ENCODE results near the gene ZC3H7B. TPM values are rescaled to one million over a fixed set of nuclear protein-coding genes. Genes with fewer than 3 reads are reported as not detected.

The ZC3H7B gene
- polyA plus RNA-seq, 2 of the 4 experiments (the other 2 are of a cell fraction): 12.4 to 22.8 TPM

GRCh38 chr22:41260871-41261270, 40.5 kb upstream of the ZC3H7B start:
- ChIA-PET POLR2A (no interaction called here), CTCF (no interaction called here)
- no peak overlapping the region for H3K27ac ChIP-seq
- H3K9me3 ChIP-seq: no peaks in the 10 kb centered on the region
- TF ChIP-seq, protein P1, sequence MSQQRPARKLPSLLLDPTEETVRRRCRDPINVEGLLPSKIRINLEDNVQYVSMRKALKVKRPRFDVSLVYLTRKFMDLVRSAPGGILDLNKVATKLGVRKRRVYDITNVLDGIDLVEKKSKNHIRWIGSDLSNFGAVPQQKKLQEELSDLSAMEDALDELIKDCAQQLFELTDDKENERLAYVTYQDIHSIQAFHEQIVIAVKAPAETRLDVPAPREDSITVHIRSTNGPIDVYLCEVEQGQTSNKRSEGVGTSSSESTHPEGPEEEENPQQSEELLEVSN (IDR thresholded peaks at IDR 0.05; ENCODE audit: borderline replicate concordance, low read depth): no peak
- TF ChIP-seq HDAC2 (IDR thresholded peaks at IDR 0.05) (no peak), TFCP2L1 (CRISPR knock-in tag; IDR thresholded peaks at IDR 0.05) (no peak), EP300 (IDR thresholded peaks at IDR 0.05) (no peak), MYC (IDR thresholded peaks at IDR 0.05; ENCODE audit: borderline replicate concordance, low read length) (no peak), RFX5 (IDR thresholded peaks at IDR 0.05) (no peak), HOXB13 (CRISPR knock-in tag; IDR thresholded peaks at IDR 0.05; ENCODE audit: low read depth) (no peak), JUNB (IDR thresholded peaks at IDR 0.05) (no peak), CHD4 (IDR thresholded peaks at IDR 0.05; ENCODE audit: borderline replicate concordance) (no peak), CHD2 (IDR thresholded peaks at IDR 0.05; ENCODE audit: low read length, partially characterized antibody) (no peak), RAD21 (conservative IDR thresholded peaks at IDR 0.05 in 1 of 2, IDR thresholded peaks at IDR 0.05 in 1 of 2) (no peak), TP53 (CRISPR knock-in tag; IDR thresholded peaks at IDR 0.05) (no peak), CTCF (IDR thresholded peaks at IDR 0.05) (no peak), EHMT2 (IDR thresholded peaks at IDR 0.05; ENCODE audit: low read depth) (no peak), GATA3 (IDR thresholded peaks at IDR 0.05; ENCODE audit: borderline replicate concordance) (no peak), NR3C1 (IDR thresholded peaks at IDR 0.05) (no peak), SMC3 (IDR thresholded peaks at IDR 0.05) (no peak), ZC3H11A (IDR thresholded peaks at IDR 0.05) (no peak)
- TF ChIP-seq, protein P2, sequence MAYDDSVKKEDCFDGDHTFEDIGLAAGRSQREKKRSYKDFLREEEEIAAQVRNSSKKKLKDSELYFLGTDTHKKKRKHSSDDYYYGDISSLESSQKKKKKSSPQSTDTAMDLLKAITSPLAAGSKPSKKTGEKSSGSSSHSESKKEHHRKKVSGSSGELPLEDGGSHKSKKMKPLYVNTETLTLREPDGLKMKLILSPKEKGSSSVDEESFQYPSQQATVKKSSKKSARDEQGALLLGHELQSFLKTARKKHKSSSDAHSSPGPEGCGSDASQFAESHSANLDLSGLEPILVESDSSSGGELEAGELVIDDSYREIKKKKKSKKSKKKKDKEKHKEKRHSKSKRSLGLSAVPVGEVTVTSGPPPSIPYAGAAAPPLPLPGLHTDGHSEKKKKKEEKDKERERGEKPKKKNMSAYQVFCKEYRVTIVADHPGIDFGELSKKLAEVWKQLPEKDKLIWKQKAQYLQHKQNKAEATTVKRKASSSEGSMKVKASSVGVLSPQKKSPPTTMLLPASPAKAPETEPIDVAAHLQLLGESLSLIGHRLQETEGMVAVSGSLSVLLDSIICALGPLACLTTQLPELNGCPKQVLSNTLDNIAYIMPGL (CRISPR knock-in tag; IDR thresholded peaks at IDR 0.05; ENCODE audit: borderline replicate concordance): no peak
- TF ChIP-seq, protein P3, sequence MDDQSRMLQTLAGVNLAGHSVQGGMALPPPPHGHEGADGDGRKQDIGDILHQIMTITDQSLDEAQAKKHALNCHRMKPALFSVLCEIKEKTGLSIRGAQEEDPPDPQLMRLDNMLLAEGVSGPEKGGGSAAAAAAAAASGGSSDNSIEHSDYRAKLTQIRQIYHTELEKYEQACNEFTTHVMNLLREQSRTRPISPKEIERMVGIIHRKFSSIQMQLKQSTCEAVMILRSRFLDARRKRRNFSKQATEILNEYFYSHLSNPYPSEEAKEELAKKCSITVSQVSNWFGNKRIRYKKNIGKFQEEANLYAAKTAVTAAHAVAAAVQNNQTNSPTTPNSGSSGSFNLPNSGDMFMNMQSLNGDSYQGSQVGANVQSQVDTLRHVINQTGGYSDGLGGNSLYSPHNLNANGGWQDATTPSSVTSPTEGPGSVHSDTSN (IDR thresholded peaks at IDR 0.05): no peak
- peaks cover 21% of the 10 kb centered on the region for H3K4me1 ChIP-seq
- no peak overlapping the region for H3K4me3 ChIP-seq
- H3K4me2 ChIP-seq: no peak overlapping the region
- FAIRE-seq (no peak), ATAC-seq (no peak), DNase-seq (ENCODE audit: low read depth in 1 of 2, low spot score in 1 of 2) (no peak)
- WGBS (ENCODE audit: missing lambda C conversion rate): 91% methylated on average over 6 of the region's 7 CpGs

DNA sequence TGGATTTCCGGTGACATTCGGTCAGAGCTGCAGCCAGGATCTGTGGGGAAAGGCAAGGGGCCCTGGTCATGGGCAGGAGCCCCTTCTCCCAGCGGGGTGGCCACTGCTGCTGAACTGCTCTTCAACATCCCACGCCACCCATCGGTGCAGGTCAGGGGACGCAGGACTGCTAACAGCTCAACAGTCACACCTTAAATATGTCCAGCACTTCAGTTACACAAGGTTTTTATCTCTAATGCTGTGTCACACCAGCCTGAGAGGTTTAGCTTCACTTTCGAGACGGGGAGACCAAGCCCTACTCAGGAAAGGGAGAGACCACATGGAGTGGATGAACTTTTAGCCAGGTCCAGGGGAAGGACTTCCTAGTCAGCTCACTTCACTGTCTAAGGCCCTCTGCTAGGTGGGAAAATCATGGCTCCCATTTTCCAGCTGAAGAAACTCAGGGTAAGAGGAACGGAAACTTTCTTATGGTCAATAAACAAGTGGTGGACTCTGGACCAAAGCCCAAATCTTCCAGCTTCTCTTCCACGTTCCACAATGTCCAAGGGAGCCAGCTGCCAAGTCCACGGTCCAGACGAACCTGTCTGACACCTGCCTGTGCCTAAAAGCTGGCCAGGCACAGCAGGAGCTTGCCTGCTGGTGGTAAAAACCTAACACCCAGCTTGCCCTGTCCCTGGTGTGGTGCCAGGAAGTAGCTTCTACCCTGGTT, 39.6 kb upstream of the ZC3H7B start:
- WGBS (ENCODE audit: missing lambda C conversion rate): 85% methylated on average over 12 of the region's 12 CpGs
- DNase-seq (ENCODE audit: low read depth in 1 of 2, low spot score in 1 of 2): no peak
- ATAC-seq: no peak
- POLR2A ChIA-PET: no interaction called here
- H3K4me3 ChIP-seq: no peak overlapping the region
- CTCF ChIA-PET: no interaction called here
- no peak overlapping the region for H3K27ac ChIP-seq
- no peak for FAIRE-seq
- peaks cover 13% of the 10 kb centered on the region for H3K4me1 ChIP-seq
- no peaks in the 10 kb centered on the region for H3K9me3 ChIP-seq
- H3K4me2 ChIP-seq: no peak overlapping the region
- TF ChIP-seq RFX5 (IDR thresholded peaks at IDR 0.05): no peak
- TF ChIP-seq NR3C1 (IDR thresholded peaks at IDR 0.05): no peak
- TF ChIP-seq, protein P4, sequence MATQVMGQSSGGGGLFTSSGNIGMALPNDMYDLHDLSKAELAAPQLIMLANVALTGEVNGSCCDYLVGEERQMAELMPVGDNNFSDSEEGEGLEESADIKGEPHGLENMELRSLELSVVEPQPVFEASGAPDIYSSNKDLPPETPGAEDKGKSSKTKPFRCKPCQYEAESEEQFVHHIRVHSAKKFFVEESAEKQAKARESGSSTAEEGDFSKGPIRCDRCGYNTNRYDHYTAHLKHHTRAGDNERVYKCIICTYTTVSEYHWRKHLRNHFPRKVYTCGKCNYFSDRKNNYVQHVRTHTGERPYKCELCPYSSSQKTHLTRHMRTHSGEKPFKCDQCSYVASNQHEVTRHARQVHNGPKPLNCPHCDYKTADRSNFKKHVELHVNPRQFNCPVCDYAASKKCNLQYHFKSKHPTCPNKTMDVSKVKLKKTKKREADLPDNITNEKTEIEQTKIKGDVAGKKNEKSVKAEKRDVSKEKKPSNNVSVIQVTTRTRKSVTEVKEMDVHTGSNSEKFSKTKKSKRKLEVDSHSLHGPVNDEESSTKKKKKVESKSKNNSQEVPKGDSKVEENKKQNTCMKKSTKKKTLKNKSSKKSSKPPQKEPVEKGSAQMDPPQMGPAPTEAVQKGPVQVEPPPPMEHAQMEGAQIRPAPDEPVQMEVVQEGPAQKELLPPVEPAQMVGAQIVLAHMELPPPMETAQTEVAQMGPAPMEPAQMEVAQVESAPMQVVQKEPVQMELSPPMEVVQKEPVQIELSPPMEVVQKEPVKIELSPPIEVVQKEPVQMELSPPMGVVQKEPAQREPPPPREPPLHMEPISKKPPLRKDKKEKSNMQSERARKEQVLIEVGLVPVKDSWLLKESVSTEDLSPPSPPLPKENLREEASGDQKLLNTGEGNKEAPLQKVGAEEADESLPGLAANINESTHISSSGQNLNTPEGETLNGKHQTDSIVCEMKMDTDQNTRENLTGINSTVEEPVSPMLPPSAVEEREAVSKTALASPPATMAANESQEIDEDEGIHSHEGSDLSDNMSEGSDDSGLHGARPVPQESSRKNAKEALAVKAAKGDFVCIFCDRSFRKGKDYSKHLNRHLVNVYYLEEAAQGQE (IDR thresholded peaks at IDR 0.05): no peak
- TF ChIP-seq MYC (IDR thresholded peaks at IDR 0.05; ENCODE audit: borderline replicate concordance, low read length): no peak
- no peak for TF ChIP-seq JUN (IDR thresholded peaks at IDR 0.05)
- TF ChIP-seq TP53 (CRISPR knock-in tag; IDR thresholded peaks at IDR 0.05): no peak
- TF ChIP-seq, protein P1 (IDR thresholded peaks at IDR 0.05; ENCODE audit: borderline replicate concordance, low read depth): no peak
- TF ChIP-seq, protein P3 (IDR thresholded peaks at IDR 0.05): no peak
- no peak for TF ChIP-seq JUNB (IDR thresholded peaks at IDR 0.05)
- no peak for TF ChIP-seq MAFK (IDR thresholded peaks at IDR 0.05; ENCODE audit: partially characterized antibody)
- TF ChIP-seq FOXS1 (CRISPR knock-in tag; IDR thresholded peaks at IDR 0.05): no peak

Data from A549 (cell line).